Stimulated activated CD4-positive, alpha-beta T cell treated with anti-CD3 and anti-CD28 coated beads, Interleukin-4, amount 100 ng/mL, for 24 hours (primary cell): ENCODE results near the gene KRT1.
"Not testable (repeated sequence)": the region's sequence is repeated elsewhere in the genome, so short reads cannot be mapped to it uniquely, and the experiment has no call there.

Source experiments
- DNase-seq: peaks from one replicate; pipeline ENCODE4 v3.0.0-alpha.2; 2020

Gene KRT1

GRCh38 chr12:52680363-52680762, at the start of gene KRT1:
KRT1 (minus strand) TSS chr12:52680407; CDS start chr12:52680348, 59 bp downstream.
- no peak for DNase-seq

GRCh38 chr12:52729147-52729546, 48.9 kb upstream of the KRT1 start:
- DNase-seq: no peak

GRCh38 chr12:52728374-52728773, 48.2 kb upstream of the KRT1 start:
- no peak for DNase-seq

GRCh38 chr12:52727037-52727436, 46.8 kb upstream of the KRT1 start:
- DNase-seq: no peak

- no peak for DNase-seq
These were observed 46.2 kb upstream of the KRT1 start for GRCh38 chr12:52726451-52726850.

- DNase-seq: no peak
These were observed 44.2 kb upstream of the KRT1 start for GRCh38 chr12:52724384-52724783.

- DNase-seq: no peak
These were observed 42.5 kb upstream of the KRT1 start for GRCh38 chr12:52722680-52723079.

GRCh38 chr12:52721838-52722470, 41.7 kb upstream of the KRT1 start:
- DNase-seq: no peak

- no peak for DNase-seq
These were observed 40.2 kb upstream of the KRT1 start for GRCh38 chr12:52720365-52720886.

- no peak for DNase-seq
These were observed 35.9 kb upstream of the KRT1 start for GRCh38 chr12:52716061-52716460.

- no peak for DNase-seq
These were observed 35.2 kb upstream of the KRT1 start for GRCh38 chr12:52715416-52715815.

GRCh38 chr12:52714887-52715281, 34.7 kb upstream of the KRT1 start:
- no peak for DNase-seq

- DNase-seq: peak; percentile 25
These were observed 34.0 kb upstream of the KRT1 start for GRCh38 chr12:52713960-52714886.

- not testable (repeated sequence) for DNase-seq
These were observed 31.9 kb upstream of the KRT1 start for GRCh38 chr12:52712122-52712521.

GRCh38 chr12:52710730-52711129, 30.5 kb upstream of the KRT1 start:
- DNase-seq: no peak

- no peak for DNase-seq
These were observed 27.8 kb upstream of the KRT1 start for GRCh38 chr12:52708010-52708409.

GRCh38 chr12:52704464-52704863, 24.3 kb upstream of the KRT1 start:
- no peak for DNase-seq

- no peak for DNase-seq
These were observed 23.7 kb upstream of the KRT1 start for GRCh38 chr12:52703878-52704277.

- DNase-seq: no peak
These were observed 23.2 kb upstream of the KRT1 start, which contains the start of gene KRT77 for GRCh38 chr12:52703424-52703823. KRT77 (minus strand) TSS chr12:52703524; CDS start chr12:52703434, 90 bp downstream.

- no peak for DNase-seq
These were observed 22.1 kb upstream of the KRT1 start for GRCh38 chr12:52702338-52702737.

- no peak for DNase-seq
These were observed 21.1 kb upstream of the KRT1 start for GRCh38 chr12:52701281-52701680.

- no peak for DNase-seq
These were observed 19.8 kb upstream of the KRT1 start for GRCh38 chr12:52699960-52700359.

GRCh38 chr12:52699373-52699772, 19.2 kb upstream of the KRT1 start:
- no peak for DNase-seq
